Epidermal melanocyte (primary cell): Measurements from ENCODE around the gene ENTR1.

ENCODE experiments used
- DNase-seq: peaks from one replicate; pipeline ENCODE4 v3.0.0; 2011; ENCODE audit warnings: low spot score; ENCODE audit not compliant: insufficient read length

Gene ENTR1

GRCh38 chr9:136398286-136398685, 12.1 kb downstream of the ENTR1 start:
- DNase-seq, result no peak

- no peak for DNase-seq
Measured at GRCh38 chr9:136397643-136398042, 12.8 kb downstream of the ENTR1 start.

GRCh38 chr9:136396219-136396515, 14.2 kb downstream of the ENTR1 start:
- DNase-seq, result no peak

- no peak for DNase-seq
Measured at GRCh38 chr9:136395345-136396218, 14.8 kb downstream of the ENTR1 start.

- DNase-seq, result no peak
Measured at GRCh38 chr9:136395020-136395340, 15.4 kb downstream of the ENTR1 start.

- no peak for DNase-seq
Measured at GRCh38 chr9:136394312-136395019, 15.9 kb downstream of the ENTR1 start.

GRCh38 chr9:136393531-136393930, 16.9 kb downstream of the ENTR1 start:
- no peak for DNase-seq

- DNase-seq, result no peak
Measured at GRCh38 chr9:136392538-136393449, 17.6 kb downstream of the ENTR1 start.

GRCh38 chr9:136391737-136392537, 18.5 kb downstream of the ENTR1 start:
- no peak for DNase-seq

GRCh38 chr9:136389396-136389795, 21.0 kb downstream of the ENTR1 start:
- no peak for DNase-seq

- no peak for DNase-seq
Measured at GRCh38 chr9:136387217-136387616, 23.2 kb downstream of the ENTR1 start.

- DNase-seq, result no peak
Measured at GRCh38 chr9:136386018-136386417, 24.4 kb downstream of the ENTR1 start.

- no peak for DNase-seq
Measured at GRCh38 chr9:136385015-136385414, 25.4 kb downstream of the ENTR1 start.

- no peak for DNase-seq
Measured at GRCh38 chr9:136383436-136383835, 27.0 kb downstream of the ENTR1 start.

GRCh38 chr9:136381966-136382513, 28.4 kb downstream of the ENTR1 start:
- no peak for DNase-seq

- no peak for DNase-seq
Measured at GRCh38 chr9:136381311-136381710, 29.1 kb downstream of the ENTR1 start.

- DNase-seq, result no peak
Measured at GRCh38 chr9:136380381-136380780, 30.0 kb downstream of the ENTR1 start.

GRCh38 chr9:136379891-136380290, 30.5 kb downstream of the ENTR1 start:
- DNase-seq, result no peak

GRCh38 chr9:136379401-136379800, 31.0 kb downstream of the ENTR1 start:
- no peak for DNase-seq

GRCh38 chr9:136379003-136379287, 31.5 kb downstream of the ENTR1 start:
- DNase-seq, result no peak
